Lung (tissue), 12 donors: ENCODE measurements around the gene TGFBR3. TPM values are rescaled to one million over a fixed set of nuclear protein-coding genes. Genes with fewer than 3 reads are reported as not detected.

Experiments used
- ATAC-seq: fragments of 200-7000 bp; cut with Tn5 transposase; one replicate; pipeline ENCODE4 v1.9.1; 2020; ENCODE audit warnings: moderate number of reproducible peaks; ENCODE audit not compliant: insufficient read depth, low FRiP score
- DNase-seq, 3 donors: peaks; one replicate each; pipeline ENCODE4 v3.0.0-alpha.2; 2013 to 2017
- H3K27ac ChIP-seq, 2 donors: one replicate each; pipeline ENCODE4 v1.5.1; 2013; ENCODE audit warnings: mild to moderate bottlenecking in 2 of 2, moderate library complexity in 2 of 2, control low read depth in 1 of 2, inconsistent platforms in 1 of 2, low read depth in 1 of 2, low read length in 1 of 2
- H3K27me3 ChIP-seq, 3 donors: one replicate each; pipeline ENCODE4 v1.5.1; 2013; ENCODE audit warnings: low read length in 2 of 3; ENCODE audit not compliant: control insufficient read depth in 3 of 3, insufficient read depth in 3 of 3
- H3K36me3 ChIP-seq, 4 donors: one replicate each; pipeline ENCODE4 v1.5.1; 2013; ENCODE audit warnings: low read length in 4 of 4, mild to moderate bottlenecking in 1 of 4, moderate library complexity in 1 of 4; ENCODE audit not compliant: control insufficient read depth in 4 of 4, insufficient read depth in 4 of 4
- H3K4me1 ChIP-seq, 5 donors: one replicate each; pipeline ENCODE4 v1.5.1; 2013; ENCODE audit warnings: low read length in 5 of 5, mild to moderate bottlenecking in 2 of 5, moderate library complexity in 1 of 5; ENCODE audit not compliant: control insufficient read depth in 5 of 5, insufficient read depth in 5 of 5
- H3K4me3 ChIP-seq: one replicate; pipeline ENCODE4 v1.5.1; 2013; ENCODE audit warnings: mild to moderate bottlenecking, control low read depth, moderate library complexity
- H3K9ac ChIP-seq, 2 donors: one replicate each; pipeline ENCODE4 v1.5.1; 2013; ENCODE audit warnings: low read length in 2 of 2, control low read depth in 1 of 2; ENCODE audit not compliant: insufficient read depth in 1 of 2
- H3K9me3 ChIP-seq, 4 donors: one replicate each; pipeline ENCODE4 v1.5.1; 2013; ENCODE audit warnings: low read length in 3 of 4, mild to moderate bottlenecking in 1 of 4, moderate library complexity in 1 of 4; ENCODE audit not compliant: control insufficient read depth in 4 of 4, insufficient read depth in 3 of 4
- WGBS, 2 donors: extraction: QIAGEN DNeasy Blood & Tissue Kit; methylation state at CpG; one replicate each; pipeline ENCODE4 v1.1.7; 2013; 5-methylcytosine and 5-hydroxymethylcytosine counted together
- polyA plus RNA-seq, 2 donors: library from polyadenylated mRNA; stranded (reverse); fragments of 200-250 nt; gene quantifications; one replicate each; pipeline ENCODE4 v1.2.1, GENCODE V29; 2013
- total RNA-seq, 2 donors: library from RNA; depleted of rRNA in 1 of 2; stranded (reverse); fragments of >200 nt in 1 of 2; gene quantifications; one replicate each; pipeline ENCODE4 v1.2.1, GENCODE V29; 2014 to 2021
- TF ChIP-seq, protein P1 (sequence below): IDR thresholded peaks from 2 replicates; pipeline ENCODE4 v1.5.1; 2012; ENCODE audit warnings: mild to moderate bottlenecking; ENCODE audit errors: control extremely low read depth, extremely low read depth
- donor health status: control.
- donor health status: control.
- donor health status: Bipolar disorder and iron deficiency.
- donor health status: healthy.
- donor health status: DM: yes; HTN: yes; CAD: no.

TGFBR3 gene
- total and polyA plus RNA-seq, 4 donors: 13.1 to 99.6 (median 26.5) TPM

DNA sequence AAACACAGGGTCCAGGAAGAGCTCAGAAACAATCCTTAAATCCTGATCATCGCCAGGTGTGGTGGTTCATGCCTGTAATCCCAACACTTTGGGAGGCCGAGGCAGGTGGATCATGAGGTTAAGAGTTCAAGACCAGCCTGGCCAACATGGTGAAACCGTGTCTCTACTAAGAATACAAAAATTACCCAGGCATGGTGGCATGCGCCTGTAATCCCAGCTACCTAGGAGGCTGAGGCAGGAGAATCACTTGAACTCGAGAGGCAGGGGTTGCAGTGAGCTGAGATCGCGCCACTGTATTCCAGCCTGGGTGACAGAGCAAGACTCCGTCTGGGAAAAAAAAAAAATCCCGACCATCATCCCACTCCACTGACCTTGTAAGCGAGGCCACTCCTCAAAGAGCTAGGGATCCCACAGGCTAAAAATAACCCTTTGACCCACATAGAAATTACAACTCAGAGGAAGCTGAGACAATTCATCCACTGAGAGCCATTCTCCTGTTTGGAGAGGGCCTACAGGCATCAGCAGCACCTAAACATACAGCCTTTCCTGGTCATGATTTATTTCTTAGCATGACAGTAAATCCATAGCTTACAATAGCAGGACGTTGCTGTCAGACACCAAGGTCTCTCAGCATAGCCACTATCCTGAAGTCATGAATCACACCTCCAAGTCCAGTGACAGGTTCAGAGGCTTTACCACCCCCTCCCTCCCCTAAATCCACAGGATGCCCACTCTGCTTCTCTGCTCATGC is 66.7 kb downstream of the TGFBR3 start:
- Histone ChIP-seq H3K4me1 (peaks cover 1 to 48% (median 22%) of the 10 kb centered on the region in 5 donors), H3K36me3 (no peaks in the 10 kb centered on the region), H3K9ac (peak overlapping the region in 1 of 2 donors; percentile 7), H3K27ac (peak overlapping the region; percentile 14 to 71), H3K4me3 (no peak overlapping the region), H3K9me3 (no peaks in the 10 kb centered on the region), H3K27me3 (no peaks in the 10 kb centered on the region)
- ATAC-seq: no peak
- peak in 2 of 3 donors; percentile 42 to 59 for DNase-seq
- 73 to 84% methylated on average over 11 of the region's 11 CpGs for WGBS, 2 donors
- TF ChIP-seq, protein P1, sequence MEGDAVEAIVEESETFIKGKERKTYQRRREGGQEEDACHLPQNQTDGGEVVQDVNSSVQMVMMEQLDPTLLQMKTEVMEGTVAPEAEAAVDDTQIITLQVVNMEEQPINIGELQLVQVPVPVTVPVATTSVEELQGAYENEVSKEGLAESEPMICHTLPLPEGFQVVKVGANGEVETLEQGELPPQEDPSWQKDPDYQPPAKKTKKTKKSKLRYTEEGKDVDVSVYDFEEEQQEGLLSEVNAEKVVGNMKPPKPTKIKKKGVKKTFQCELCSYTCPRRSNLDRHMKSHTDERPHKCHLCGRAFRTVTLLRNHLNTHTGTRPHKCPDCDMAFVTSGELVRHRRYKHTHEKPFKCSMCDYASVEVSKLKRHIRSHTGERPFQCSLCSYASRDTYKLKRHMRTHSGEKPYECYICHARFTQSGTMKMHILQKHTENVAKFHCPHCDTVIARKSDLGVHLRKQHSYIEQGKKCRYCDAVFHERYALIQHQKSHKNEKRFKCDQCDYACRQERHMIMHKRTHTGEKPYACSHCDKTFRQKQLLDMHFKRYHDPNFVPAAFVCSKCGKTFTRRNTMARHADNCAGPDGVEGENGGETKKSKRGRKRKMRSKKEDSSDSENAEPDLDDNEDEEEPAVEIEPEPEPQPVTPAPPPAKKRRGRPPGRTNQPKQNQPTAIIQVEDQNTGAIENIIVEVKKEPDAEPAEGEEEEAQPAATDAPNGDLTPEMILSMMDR: no peak

DNA sequence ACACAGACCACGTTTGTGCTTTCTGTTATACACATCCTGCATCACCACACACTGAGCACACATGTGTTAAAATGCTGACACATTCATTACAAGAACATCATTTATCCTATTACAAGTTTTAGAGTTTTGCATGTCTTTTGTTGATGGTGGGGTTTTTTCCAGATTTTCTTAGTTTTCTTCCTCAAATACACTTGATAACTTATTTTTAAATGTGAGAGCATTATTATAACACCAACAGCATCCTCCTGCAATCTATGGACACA is 67.3 kb downstream of the TGFBR3 start:
- Histone ChIP-seq H3K27me3 (no peaks in the 10 kb centered on the region), H3K9ac (peak overlapping the region in 1 of 2 donors; percentile 2), H3K4me3 (no peak overlapping the region), H3K4me1 (peaks cover 4 to 48% (median 22%) of the 10 kb centered on the region in 5 donors), H3K36me3 (no peaks in the 10 kb centered on the region), H3K27ac (peak overlapping the region in 1 of 2 donors; percentile 53), H3K9me3 (no peaks in the 10 kb centered on the region)
- ATAC-seq (no peak), DNase-seq (no peak)
- WGBS, 2 donors: 59% methylated on average over 1 of the region's 1 CpG
- TF ChIP-seq, protein P1: no peak

DNA sequence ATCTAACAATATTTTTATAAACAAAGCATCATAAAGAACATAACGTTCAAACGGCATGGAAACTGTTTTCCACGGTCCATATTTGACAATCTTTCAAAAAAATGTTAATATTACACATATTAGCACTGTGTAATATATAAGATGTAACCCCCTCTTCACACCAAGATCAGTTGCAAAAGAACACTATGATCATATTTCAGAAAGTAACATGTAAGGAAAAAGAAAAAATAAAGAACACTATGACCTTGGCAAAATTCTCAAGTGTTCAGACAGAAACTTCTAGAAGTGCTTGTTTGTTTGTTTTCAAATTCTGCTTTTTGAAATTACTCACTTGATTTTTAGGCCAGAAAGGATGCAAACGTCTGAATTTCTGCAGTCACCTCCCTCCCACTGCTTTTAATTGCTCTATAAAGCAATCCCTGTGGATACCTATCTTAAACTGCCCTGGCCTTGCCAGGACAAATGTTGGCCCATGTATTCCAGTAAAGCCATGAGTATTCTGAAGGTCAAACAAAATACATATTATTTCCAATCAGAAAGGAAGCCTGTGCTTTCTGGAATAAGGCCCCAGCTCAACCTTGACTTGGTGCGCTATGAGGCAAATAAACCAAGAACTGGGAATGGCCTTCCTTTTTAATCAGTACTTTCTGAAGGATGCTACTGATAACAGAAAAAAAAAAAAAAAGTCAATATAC is 68.6 kb downstream of the TGFBR3 start:
- TF ChIP-seq, protein P1: no peak
- WGBS, 2 donors: 50 to 76% methylated on average over 5 of the region's 5 CpGs
- peak overlapping the region in 1 of 2 donors; percentile 59 for H3K9ac ChIP-seq
- no peaks in the 10 kb centered on the region for H3K9me3 ChIP-seq
- H3K4me1 ChIP-seq: peaks cover 4 to 48% (median 22%) of the 10 kb centered on the region in 5 donors
- H3K27me3 ChIP-seq: no peaks in the 10 kb centered on the region
- no peak overlapping the region for H3K27ac ChIP-seq
- DNase-seq: peak in 2 of 3 donors; percentile 68 to 72
- ATAC-seq: no peak
- H3K4me3 ChIP-seq: no peak overlapping the region
- H3K36me3 ChIP-seq: no peaks in the 10 kb centered on the region
